ENCODE measurements around the gene CCDC81.

The CCDC81 gene

GRCh38 chr11:86360775-86361395 is 13.8 kb upstream of the CCDC81 start:
- no peak for DNase-seq (ENCODE audit: low spot score)
- TF ChIP-seq, protein P1, sequence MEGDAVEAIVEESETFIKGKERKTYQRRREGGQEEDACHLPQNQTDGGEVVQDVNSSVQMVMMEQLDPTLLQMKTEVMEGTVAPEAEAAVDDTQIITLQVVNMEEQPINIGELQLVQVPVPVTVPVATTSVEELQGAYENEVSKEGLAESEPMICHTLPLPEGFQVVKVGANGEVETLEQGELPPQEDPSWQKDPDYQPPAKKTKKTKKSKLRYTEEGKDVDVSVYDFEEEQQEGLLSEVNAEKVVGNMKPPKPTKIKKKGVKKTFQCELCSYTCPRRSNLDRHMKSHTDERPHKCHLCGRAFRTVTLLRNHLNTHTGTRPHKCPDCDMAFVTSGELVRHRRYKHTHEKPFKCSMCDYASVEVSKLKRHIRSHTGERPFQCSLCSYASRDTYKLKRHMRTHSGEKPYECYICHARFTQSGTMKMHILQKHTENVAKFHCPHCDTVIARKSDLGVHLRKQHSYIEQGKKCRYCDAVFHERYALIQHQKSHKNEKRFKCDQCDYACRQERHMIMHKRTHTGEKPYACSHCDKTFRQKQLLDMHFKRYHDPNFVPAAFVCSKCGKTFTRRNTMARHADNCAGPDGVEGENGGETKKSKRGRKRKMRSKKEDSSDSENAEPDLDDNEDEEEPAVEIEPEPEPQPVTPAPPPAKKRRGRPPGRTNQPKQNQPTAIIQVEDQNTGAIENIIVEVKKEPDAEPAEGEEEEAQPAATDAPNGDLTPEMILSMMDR (IDR thresholded peaks at IDR 0.05; ENCODE audit: extremely low read depth, missing control alignments), result no peak

DNA sequence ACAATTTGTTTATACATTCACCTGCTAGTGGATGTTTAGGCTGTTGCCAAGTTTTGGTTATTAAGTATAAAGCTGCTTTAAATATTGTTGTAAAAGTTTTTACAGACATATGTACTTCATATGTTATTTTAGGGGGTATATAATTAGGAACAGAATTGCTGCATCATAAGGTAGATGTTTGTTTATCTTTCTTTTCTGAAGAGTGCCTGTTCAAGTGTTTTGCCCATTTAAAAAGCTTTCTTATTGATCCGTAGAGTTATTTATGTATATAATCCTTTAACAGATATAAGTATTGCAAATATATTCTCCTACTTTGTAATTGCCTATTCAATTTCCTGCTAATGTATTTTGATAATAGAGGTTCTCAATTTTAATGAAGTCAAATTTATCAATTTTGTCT is 11.3 kb upstream of the CCDC81 start:
- TF ChIP-seq, protein P1 (IDR thresholded peaks at IDR 0.05; ENCODE audit: extremely low read depth, missing control alignments), result no peak
- DNase-seq (ENCODE audit: low spot score), result no peak

DNA sequence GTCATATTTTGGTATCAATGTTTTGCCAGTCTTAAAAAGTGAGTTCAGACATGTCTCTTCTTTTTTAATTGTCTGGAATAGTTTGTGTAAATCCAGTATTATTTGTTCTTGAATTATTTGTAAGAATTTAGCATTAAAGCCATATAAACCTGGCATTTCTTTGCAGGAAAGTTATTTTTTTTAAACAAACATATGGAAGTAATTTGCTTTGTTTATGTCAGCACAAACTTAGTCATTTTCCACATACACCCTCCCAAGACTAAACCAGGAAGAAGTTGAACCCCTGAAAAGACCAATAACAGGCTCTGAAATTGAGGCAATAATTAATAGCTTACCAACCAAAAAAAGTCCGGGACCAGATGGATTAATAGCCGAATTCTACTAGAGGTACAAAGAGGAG is 9.1 kb upstream of the CCDC81 start:
- TF ChIP-seq, protein P1 (IDR thresholded peaks at IDR 0.05; ENCODE audit: extremely low read depth, missing control alignments), result no peak
- DNase-seq (ENCODE audit: low spot score), result no peak

GRCh38 chr11:86369668-86370067 is 5.0 kb upstream of the CCDC81 start:
- TF ChIP-seq, protein P1 (IDR thresholded peaks at IDR 0.05; ENCODE audit: extremely low read depth, missing control alignments), result no peak
- DNase-seq (ENCODE audit: low spot score), result no peak

DNA sequence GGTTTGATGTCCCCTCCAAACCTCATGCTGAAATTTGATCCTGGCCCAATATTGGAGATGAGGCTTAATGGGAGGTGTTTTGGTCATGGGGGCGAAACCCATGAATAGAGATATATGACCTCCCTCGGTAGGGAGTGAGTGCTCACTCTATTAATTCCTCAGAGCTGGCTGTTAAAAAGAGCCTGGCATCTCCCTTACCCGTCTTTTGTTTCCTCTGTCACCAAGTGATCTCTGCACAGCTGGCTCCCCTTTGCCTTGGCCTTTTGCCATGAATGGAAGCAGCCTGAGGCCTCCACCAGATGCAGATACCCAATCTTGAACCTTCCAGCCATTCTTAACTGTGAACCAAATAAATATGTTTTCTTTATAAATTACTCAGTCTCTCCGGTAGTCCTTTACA is 4.5 kb upstream of the CCDC81 start:
- DNase-seq (ENCODE audit: low spot score), result no peak
- TF ChIP-seq, protein P1 (IDR thresholded peaks at IDR 0.05; ENCODE audit: extremely low read depth, missing control alignments), result no peak

GRCh38 chr11:86370922-86371594 is 3.6 kb upstream of the CCDC81 start:
- DNase-seq (ENCODE audit: low spot score), result no peak
- TF ChIP-seq, protein P1 (IDR thresholded peaks at IDR 0.05; ENCODE audit: extremely low read depth, missing control alignments), result no peak

DNA sequence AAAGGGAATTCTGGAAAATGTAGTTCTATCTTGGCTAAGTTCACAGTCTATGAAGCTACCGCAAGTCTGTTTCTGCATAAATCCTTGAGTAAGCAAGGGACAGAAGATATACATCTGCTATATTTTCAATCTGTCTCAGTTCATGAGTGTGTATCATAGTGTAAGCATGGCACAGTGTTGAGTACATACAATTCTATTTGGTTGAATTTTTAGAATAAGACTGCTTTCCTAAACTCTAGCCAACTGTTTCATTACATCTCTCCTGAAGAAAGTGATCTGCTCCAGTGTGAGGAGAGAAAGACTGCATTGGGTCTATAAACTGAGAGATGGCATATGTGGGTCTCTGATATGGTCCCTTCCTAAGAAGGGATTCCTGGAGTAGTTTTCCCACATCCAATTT is 2.6 kb upstream of the CCDC81 start:
- no peak for DNase-seq (ENCODE audit: low spot score)
- TF ChIP-seq, protein P1 (IDR thresholded peaks at IDR 0.05; ENCODE audit: extremely low read depth, missing control alignments), result no peak

Data from GM20000 (cell line).